Activated T-cell treated with anti-CD3 and anti-CD28 coated beads, Interleukin-2, amount 50 U/mL, for 72 hours (primary cell): ENCODE data around the gene TUT7. TPM values are rescaled to one million over a fixed set of nuclear protein-coding genes. Genes with fewer than 3 reads are reported as not detected.

Source experiments
- ATAC-seq, 2 donors: fragments of 150-1000 bp; cut with Tn5 transposase; replicated peaks in 1 of 2; 2 replicates each; pipeline ENCODE4 v1.10.0; 2021; ENCODE audit warnings: moderate library complexity in 2 of 2, mild to moderate bottlenecking in 1 of 2
- DNase-seq, 2 donors: peaks; one replicate each; pipeline ENCODE4 v3.0.0; 2021 to 2022; ENCODE audit warnings: mixed read lengths in 1 of 2
- H3K27ac Mint-ChIP-seq: one replicate; pipeline ENCODE4 v1.8.0; 2022; ENCODE audit warnings: mild to moderate bottlenecking, moderate library complexity, mixed read lengths
- H3K27me3 Mint-ChIP-seq: one replicate; pipeline ENCODE4 v1.8.0; 2022; ENCODE audit warnings: low read depth, mixed read lengths
- H3K36me3 Mint-ChIP-seq, 2 donors: one replicate each; pipeline ENCODE4 v1.8.0; 2022; ENCODE audit warnings: mixed read lengths in 2 of 2, mild to moderate bottlenecking in 1 of 2; ENCODE audit not compliant: insufficient read depth in 2 of 2
- H3K4me1 Mint-ChIP-seq: one replicate; pipeline ENCODE4 v1.8.0; 2022; ENCODE audit warnings: low read depth, mixed read lengths
- H3K4me3 Mint-ChIP-seq, 2 donors: one replicate each; pipeline ENCODE4 v1.8.0; 2022; ENCODE audit warnings: mild to moderate bottlenecking in 2 of 2, mixed read lengths in 2 of 2, moderate library complexity in 2 of 2
- H3K9me3 Mint-ChIP-seq, 2 donors: one replicate each; pipeline ENCODE4 v1.8.0; 2022; ENCODE audit warnings: mixed read lengths in 2 of 2
- total RNA-seq, 2 donors: library from RNA; stranded (reverse); gene quantifications; one replicate each; pipeline ENCODE4 v1.2.3, GENCODE V29; 2022

TUT7 gene
- total RNA-seq, 2 donors from 2014 or later = 39.6 to 49.9 TPM

GRCh38 chr9:86356871-86357866, 3.0 kb upstream of the TUT7 start:
- Mint-ChIP-seq H3K9me3 (no peaks in the 10 kb centered on the region), H3K27ac (no peak overlapping the region), H3K4me3 (no peak overlapping the region), H3K4me1 (peaks cover 17% of the 10 kb centered on the region), H3K36me3 (peaks cover 4 to 8% of the 10 kb centered on the region in 2 donors), H3K27me3 (no peaks in the 10 kb centered on the region)
- ATAC-seq (no peak), DNase-seq (no peak)

- DNase-seq (no peak), ATAC-seq (no peak)
- Mint-ChIP-seq H3K27ac (peak overlapping the region; percentile 11), H3K27me3 (no peaks in the 10 kb centered on the region), H3K36me3 (peaks cover 10 to 13% of the 10 kb centered on the region in 2 donors), H3K4me3 (peak overlapping the region in 1 of 2 donors; percentile 93), H3K4me1 (peaks cover 26% of the 10 kb centered on the region), H3K9me3 (no peaks in the 10 kb centered on the region)
These were observed 1.6 kb upstream of the TUT7 start for GRCh38 chr9:86355814-86356213.

- no peak for ATAC-seq
- Mint-ChIP-seq H3K27ac (peak overlapping the region; percentile 95), H3K9me3 (no peaks in the 10 kb centered on the region), H3K36me3 (peaks cover 10 to 15% of the 10 kb centered on the region in 2 donors), H3K4me3 (peak overlapping the region; percentile 93 to 99), H3K4me1 (peaks cover 35% of the 10 kb centered on the region), H3K27me3 (no peaks in the 10 kb centered on the region)
- no peak for DNase-seq
These were observed 654 bp upstream of the TUT7 start for GRCh38 chr9:86354818-86355309.

DNA sequence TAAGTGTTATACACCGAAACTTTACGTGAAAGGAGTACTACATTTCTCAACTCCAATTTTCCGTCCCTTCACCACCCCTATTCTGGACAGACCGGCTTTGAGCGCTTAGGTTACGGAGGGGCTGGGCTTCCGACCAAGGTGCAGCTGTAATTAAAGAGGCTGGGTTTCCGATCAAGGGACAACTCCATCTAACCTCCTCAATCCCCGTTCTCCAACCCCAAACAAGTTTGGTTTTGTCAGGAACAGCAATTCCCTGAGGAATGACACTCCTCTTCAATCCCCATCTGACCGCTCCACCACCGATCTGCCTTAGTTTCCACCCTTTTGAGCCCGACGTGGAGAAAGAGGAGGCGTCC, 577 bp downstream of the TUT7 start:
- DNase-seq (peak; percentile 31 to 38), ATAC-seq (peak; percentile 22 to 28)
- Mint-ChIP-seq H3K27me3 (no peaks in the 10 kb centered on the region), H3K4me3 (peak overlapping the region; percentile 93 to 99), H3K36me3 (peaks cover 10 to 19% of the 10 kb centered on the region in 2 donors), H3K4me1 (peaks cover 47% of the 10 kb centered on the region), H3K27ac (peak overlapping the region; percentile 97), H3K9me3 (no peaks in the 10 kb centered on the region)

GRCh38 chr9:86352440-86353077, 1.7 kb downstream of the TUT7 start:
- H3K27ac Mint-ChIP-seq = peak overlapping the region; percentile 97
- peaks cover 58% of the 10 kb centered on the region for H3K4me1 Mint-ChIP-seq
- peak overlapping the region; percentile 93 to 99 for H3K4me3 Mint-ChIP-seq
- no peaks in the 10 kb centered on the region for H3K27me3 Mint-ChIP-seq
- H3K9me3 Mint-ChIP-seq = no peaks in the 10 kb centered on the region
- peak; percentile 38 to 40 for ATAC-seq
- H3K36me3 Mint-ChIP-seq = peaks cover 16 to 25% of the 10 kb centered on the region in 2 donors
- DNase-seq = peak in 1 of 2 donors; percentile 26

DNA sequence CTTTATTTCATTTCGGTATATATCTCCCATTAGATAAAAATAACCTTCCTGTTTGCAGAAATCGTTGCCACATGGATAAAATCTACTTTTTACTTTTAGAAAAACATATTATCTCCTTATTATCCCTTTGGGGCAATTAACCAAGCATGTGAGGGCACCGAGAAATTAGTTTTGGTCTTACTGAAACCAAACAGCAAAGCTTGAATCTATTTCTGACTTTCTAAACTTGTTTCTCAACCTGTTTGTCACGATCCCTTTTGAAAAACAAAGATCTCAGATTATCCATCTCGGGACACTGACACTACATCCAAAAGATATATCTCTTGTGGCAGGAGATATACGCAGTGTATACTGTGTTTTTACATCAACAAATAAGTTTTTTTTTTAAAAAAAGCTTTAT, 2.3 kb downstream of the TUT7 start:
- Mint-ChIP-seq H3K9me3 (no peaks in the 10 kb centered on the region), H3K27me3 (no peaks in the 10 kb centered on the region), H3K27ac (peak overlapping the region; percentile 97), H3K36me3 (peaks cover 16 to 25% of the 10 kb centered on the region in 2 donors), H3K4me1 (peaks cover 64% of the 10 kb centered on the region), H3K4me3 (peak overlapping the region; percentile 93 to 99)
- no peak for DNase-seq
- ATAC-seq = no peak

DNA sequence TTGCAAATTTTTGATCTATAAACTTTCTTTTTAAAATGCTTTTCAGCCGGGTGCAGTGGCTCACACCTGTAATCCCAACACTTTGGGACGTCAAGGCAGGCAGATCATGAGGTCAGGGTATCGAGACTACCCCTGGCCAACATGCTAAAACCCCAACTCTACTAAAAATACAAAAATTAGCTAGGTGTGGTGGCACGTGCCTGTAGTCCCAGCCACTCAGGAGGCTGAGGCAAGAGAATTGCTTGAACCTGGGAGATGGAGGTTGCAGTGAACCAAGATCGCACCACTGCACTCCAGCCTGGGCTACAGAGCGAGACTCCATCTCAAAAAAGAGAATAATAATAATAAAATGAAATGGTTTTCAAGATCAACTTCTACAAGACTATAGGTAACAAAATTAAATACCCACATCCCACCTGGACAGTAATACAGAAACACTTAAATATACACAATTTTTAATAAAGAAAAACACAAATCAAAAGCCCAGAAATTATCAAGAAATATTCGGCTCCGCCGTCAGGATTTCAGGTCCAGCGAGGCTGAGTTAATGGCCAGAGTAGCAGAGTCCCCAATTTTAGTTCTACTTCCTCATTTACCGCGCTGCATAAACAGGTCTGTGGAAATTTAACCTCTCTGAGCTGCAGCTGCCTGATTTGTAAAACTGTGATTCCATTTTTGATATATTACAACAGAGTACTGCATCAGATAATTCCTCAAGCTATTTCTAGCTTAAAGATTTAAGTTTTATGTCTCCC, 4.0 kb downstream of the TUT7 start:
- no peak for ATAC-seq
- Mint-ChIP-seq H3K4me1 (peaks cover 75% of the 10 kb centered on the region), H3K4me3 (peak overlapping the region; percentile 62 to 99), H3K9me3 (no peaks in the 10 kb centered on the region), H3K27me3 (no peaks in the 10 kb centered on the region), H3K27ac (no peak overlapping the region), H3K36me3 (peaks cover 18 to 32% of the 10 kb centered on the region in 2 donors)
- no peak for DNase-seq

DNA sequence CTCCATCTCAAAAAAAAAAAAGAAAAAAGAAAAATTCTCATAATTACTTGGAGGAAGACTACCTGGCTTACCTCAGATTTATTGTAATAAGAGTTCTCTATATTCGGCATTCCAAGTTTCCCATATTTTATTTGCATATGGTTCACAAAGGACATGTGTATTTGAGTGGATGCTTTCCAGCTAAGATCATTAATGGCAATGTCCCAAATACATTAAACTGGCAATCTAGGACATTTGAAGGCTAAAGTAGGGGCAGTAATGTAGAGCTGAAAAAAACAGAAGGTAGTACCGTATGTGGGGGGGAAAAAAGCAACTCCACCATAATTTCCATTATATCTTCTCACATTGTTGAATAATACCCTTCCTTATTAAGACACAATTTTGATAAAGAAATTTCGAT, 4.9 kb downstream of the TUT7 start:
- H3K27me3 Mint-ChIP-seq = no peaks in the 10 kb centered on the region
- DNase-seq (no peak), ATAC-seq (no peak)
- no peaks in the 10 kb centered on the region for H3K9me3 Mint-ChIP-seq
- H3K4me3 Mint-ChIP-seq = peak overlapping the region; percentile 58 to 64
- peak overlapping the region; percentile 19 for H3K27ac Mint-ChIP-seq
- peaks cover 69% of the 10 kb centered on the region for H3K4me1 Mint-ChIP-seq
- H3K36me3 Mint-ChIP-seq = peaks cover 20 to 32% of the 10 kb centered on the region in 2 donors

- H3K4me1 Mint-ChIP-seq = peaks cover 68% of the 10 kb centered on the region
- H3K4me3 Mint-ChIP-seq = peak overlapping the region; percentile 54 to 64
- ATAC-seq (peak in 1 of 2 donors; percentile 2), DNase-seq (no peak)
- peaks cover 15 to 32% of the 10 kb centered on the region in 2 donors for H3K36me3 Mint-ChIP-seq
- peak overlapping the region; percentile 71 for H3K27ac Mint-ChIP-seq
- no peaks in the 10 kb centered on the region for H3K27me3 Mint-ChIP-seq
- no peaks in the 10 kb centered on the region for H3K9me3 Mint-ChIP-seq
These were observed 6.2 kb downstream of the TUT7 start for GRCh38 chr9:86347991-86348390.

- Mint-ChIP-seq H3K27ac (peak overlapping the region; percentile 30), H3K9me3 (no peaks in the 10 kb centered on the region), H3K27me3 (no peaks in the 10 kb centered on the region), H3K36me3 (peaks cover 12 to 30% of the 10 kb centered on the region in 2 donors), H3K4me1 (peaks cover 63% of the 10 kb centered on the region), H3K4me3 (no peak overlapping the region)
- DNase-seq = no peak
- ATAC-seq = no peak
These were observed 9.4 kb downstream of the TUT7 start for GRCh38 chr9:86344818-86345217.

DNA sequence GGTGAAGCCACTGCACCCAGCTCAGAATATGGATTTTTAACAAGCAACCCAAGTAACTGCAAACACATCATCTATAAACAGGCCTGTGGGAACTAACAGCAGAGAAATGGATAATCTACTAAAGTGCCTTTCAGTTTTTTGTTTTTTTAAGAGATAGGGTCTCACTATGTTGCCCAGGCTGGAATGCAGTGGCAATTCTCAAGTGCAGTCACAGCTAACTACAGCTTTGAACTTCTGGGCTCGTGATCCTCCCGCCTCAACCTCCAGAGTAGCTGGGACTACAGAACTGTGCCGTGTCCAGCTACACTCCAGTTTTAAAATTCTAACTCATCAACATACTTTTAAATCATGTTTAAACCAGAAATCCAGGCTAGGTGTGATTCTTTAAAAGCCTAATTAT, 11.9 kb downstream of the TUT7 start:
- H3K4me3 Mint-ChIP-seq = no peak overlapping the region
- H3K36me3 Mint-ChIP-seq = peaks cover 7 to 31% of the 10 kb centered on the region in 2 donors
- peaks cover 62% of the 10 kb centered on the region for H3K4me1 Mint-ChIP-seq
- no peak for DNase-seq
- no peak overlapping the region for H3K27ac Mint-ChIP-seq
- no peaks in the 10 kb centered on the region for H3K27me3 Mint-ChIP-seq
- H3K9me3 Mint-ChIP-seq = no peaks in the 10 kb centered on the region
- ATAC-seq = no peak

DNA sequence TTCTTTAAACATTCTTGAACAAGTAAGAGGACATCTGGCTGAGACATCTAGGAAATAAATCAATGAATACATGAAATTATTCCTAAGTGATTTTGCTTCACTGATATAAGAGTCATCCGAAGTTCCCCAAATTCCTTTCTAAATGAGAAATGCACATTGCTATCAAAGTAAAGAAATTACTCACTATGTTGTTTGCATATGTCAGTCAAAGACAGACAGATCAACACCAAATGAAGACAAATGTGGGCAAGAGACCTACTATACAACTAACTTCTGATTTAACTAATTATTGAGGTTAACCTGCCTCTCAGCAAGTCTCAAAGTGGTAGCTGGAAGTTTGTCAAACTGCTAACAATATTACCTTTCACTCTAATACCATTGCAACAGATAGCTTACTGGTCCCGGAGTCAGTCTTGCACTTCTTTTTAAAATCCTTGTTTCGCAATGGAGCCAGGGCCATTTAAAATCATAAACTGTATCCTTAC, 13.2 kb downstream of the TUT7 start:
- Mint-ChIP-seq H3K4me1 (peaks cover 50% of the 10 kb centered on the region), H3K27ac (peak overlapping the region; percentile 67), H3K36me3 (peaks cover 6 to 34% of the 10 kb centered on the region in 2 donors), H3K9me3 (no peaks in the 10 kb centered on the region), H3K4me3 (peak overlapping the region in 1 of 2 donors; percentile 17), H3K27me3 (no peaks in the 10 kb centered on the region)
- DNase-seq (no peak), ATAC-seq (peak; percentile 27 to 57)
